A549 treated with AZD9567 at 1 μM for 4 hours (cell line): ENCODE data around the gene PGD. TPM values are rescaled to one million over a fixed set of nuclear protein-coding genes. Genes with fewer than 3 reads are reported as not detected.

ENCODE experiments used
- total RNA-seq: library from RNA; stranded (reverse); fragments of 200-300 nt; extraction: Qiagen RNA extraction; gene quantifications from 5 replicates; pipeline ENCODE4 v1.2.3, GENCODE V29; 2022; ENCODE audit not compliant: insufficient read depth

Gene PGD
- 1,080 to 1,172 TPM (median 1,122 TPM) in 5 replicates for total RNA-seq

GRCh38 chr1:10398734-10399443 lies at the start of gene PGD:
TSS of gene PGD (plus strand) at chr1:10399064. CDS start at chr1:10399118, 54 bp downstream.

GRCh38 chr1:10430216-10431069 lies 31.6 kb downstream of the PGD start, which contains the start of gene CENPS:
TSS of gene CENPS (plus strand) at chr1:10430433. CDS start at chr1:10430518, 85 bp downstream.

GRCh38 chr1:10449751-10450150 lies 50.9 kb downstream of the PGD start, which contains the start of gene CORT:
TSS of gene CORT (plus strand) at chr1:10450031. CDS start at chr1:10450224, 193 bp downstream.

Other genes with a start within 250 kb of the PGD start
- 11.4 to 14.5 TPM (median 13.8 TPM) in 5 replicates for gene KIF1B, start 188.5 kb upstream of the PGD start, total RNA-seq
- gene CENPS, start 31.4 kb downstream of the PGD start, total RNA-seq: 27.4 to 35.0 TPM (median 28.1 TPM) in 5 replicates
- gene CORT, start 51.0 kb downstream of the PGD start, total RNA-seq: 0.14 to 0.30 TPM (median 0.25 TPM) in 3 of 5 replicates, not detected in the others
- gene DFFA, start 73.5 kb downstream of the PGD start, total RNA-seq: 18.6 to 24.8 TPM (median 22.8 TPM) in 5 replicates
- 13.6 to 16.2 TPM (median 15.1 TPM) in 5 replicates for gene PEX14, start 75.9 kb downstream of the PGD start, total RNA-seq